IMR-90 (cell line): ENCODE measurements around the gene KXD1.

Experiments used
- BHLHE40 ChIP-seq: fragments of 150-350 bp; IDR thresholded peaks from 2 replicates; pipeline ENCODE4 v1.6.1; 2016; ENCODE audit warnings: mild to moderate bottlenecking, low read depth, low read length
- CEBPB ChIP-seq: IDR thresholded peaks from 2 replicates; pipeline ENCODE4 v1.6.1; 2012; ENCODE audit warnings: low read depth, low read length, improper control_type of control experiment
- CHD1 ChIP-seq: IDR thresholded peaks from 2 replicates; pipeline ENCODE4 v1.6.1; 2012; ENCODE audit warnings: low read depth, low read length, improper control_type of control experiment
- CTCF ChIP-seq: conservative IDR thresholded peaks from 2 replicates; pipeline ENCODE4 v1.5.1; 2012; ENCODE audit warnings: mild to moderate bottlenecking, low read depth, low read length, improper control_type of control experiment
- MAZ ChIP-seq: IDR thresholded peaks from 2 replicates; pipeline ENCODE4 v1.6.1; 2012; ENCODE audit warnings: low read depth, mild to moderate bottlenecking, low read length, improper control_type of control experiment, moderate library complexity, borderline replicate concordance
- MXI1 ChIP-seq: IDR thresholded peaks from 2 replicates; pipeline ENCODE4 v1.6.1; 2012; ENCODE audit warnings: low read depth, mild to moderate bottlenecking, low read length, moderate library complexity, borderline replicate concordance
- POLR2A ChIP-seq: IDR thresholded peaks from 2 replicates; pipeline ENCODE4 v1.6.1; 2012; ENCODE audit warnings: mild to moderate bottlenecking, low read depth, low read length
- RAD21 ChIP-seq: IDR thresholded peaks from 2 replicates; pipeline ENCODE4 v1.6.1; 2012; ENCODE audit warnings: low read length, improper control_type of control experiment
- RCOR1 ChIP-seq: IDR thresholded peaks from 2 replicates; pipeline ENCODE4 v1.6.1; 2012; ENCODE audit warnings: mild to moderate bottlenecking, low read length, improper control_type of control experiment; ENCODE audit not compliant: insufficient replicate concordance
- TF ChIP-seq, protein P1 (sequence below): fragments of 150-350 bp; IDR thresholded peaks from 2 replicates; pipeline ENCODE4 v1.6.1; 2016; ENCODE audit warnings: low read depth, mild to moderate bottlenecking, low read length, moderate library complexity, borderline replicate concordance

DNA sequence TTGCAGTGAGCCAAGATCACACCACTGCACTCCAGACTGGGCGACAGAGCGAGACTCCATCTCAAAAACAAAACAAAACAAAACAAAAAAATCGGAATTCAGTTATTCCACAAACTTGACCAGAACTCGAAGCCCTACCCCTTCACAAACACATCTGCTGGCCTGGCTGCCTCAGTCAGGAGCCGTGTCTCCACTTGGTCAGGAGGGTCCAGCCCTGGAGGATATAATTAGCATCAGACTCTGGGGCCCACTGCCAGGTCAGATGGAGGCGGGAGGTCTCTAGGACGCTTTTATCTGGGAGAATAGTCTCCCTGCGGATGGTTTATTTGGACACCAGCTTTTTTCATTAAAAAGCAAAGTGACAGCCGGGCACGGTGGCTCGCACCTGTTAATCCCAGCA, 43.8 kb upstream of the KXD1 start:
- TF ChIP-seq CTCF (no peak), CEBPB (no peak), BHLHE40 (no peak), RAD21 (no peak), MXI1 (no peak), RCOR1 (no peak), MAZ (no peak), POLR2A (no peak), CHD1 (no peak)
- TF ChIP-seq, protein P1, sequence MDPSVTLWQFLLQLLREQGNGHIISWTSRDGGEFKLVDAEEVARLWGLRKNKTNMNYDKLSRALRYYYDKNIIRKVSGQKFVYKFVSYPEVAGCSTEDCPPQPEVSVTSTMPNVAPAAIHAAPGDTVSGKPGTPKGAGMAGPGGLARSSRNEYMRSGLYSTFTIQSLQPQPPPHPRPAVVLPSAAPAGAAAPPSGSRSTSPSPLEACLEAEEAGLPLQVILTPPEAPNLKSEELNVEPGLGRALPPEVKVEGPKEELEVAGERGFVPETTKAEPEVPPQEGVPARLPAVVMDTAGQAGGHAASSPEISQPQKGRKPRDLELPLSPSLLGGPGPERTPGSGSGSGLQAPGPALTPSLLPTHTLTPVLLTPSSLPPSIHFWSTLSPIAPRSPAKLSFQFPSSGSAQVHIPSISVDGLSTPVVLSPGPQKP, result no peak
